Measurements from ENCODE around the gene TSPAN6. TPM values are rescaled to one million over a fixed set of nuclear protein-coding genes. Genes with fewer than 3 reads are reported as not detected.

TSPAN6 gene
- total and polyA plus RNA-seq, 4 donors = 42.6 to 97.6 (median 54.6) TPM

DNA sequence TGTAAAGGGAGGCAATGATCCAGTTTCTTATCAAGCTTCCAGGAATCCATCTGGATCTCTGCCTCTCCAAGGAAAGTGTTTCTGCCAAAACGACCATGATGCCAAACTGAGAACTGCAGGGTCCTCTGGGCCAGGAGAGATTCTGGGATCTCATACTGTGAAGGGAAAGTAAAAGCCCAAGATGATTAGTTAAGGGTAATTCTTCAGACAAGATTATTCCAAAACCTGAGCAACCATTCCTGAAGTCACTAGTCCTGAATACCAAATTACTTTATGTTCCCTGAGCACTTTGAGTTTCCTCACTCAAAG is 49.3 kb upstream of the TSPAN6 start:
- no peak overlapping the region for H3K9ac ChIP-seq (ENCODE audit: low read depth in 1 of 2, low read length in 2 of 2)
- H3K4me1 ChIP-seq (ENCODE audit: control insufficient read depth in 4 of 4, insufficient read depth in 4 of 4, low read length in 3 of 4) = no peaks in the 10 kb centered on the region
- WGBS = 16% methylated on average over 1 of the region's 1 CpG
- peaks cover 0 to 16% (median 5%) of the 10 kb centered on the region in 4 donors for H3K36me3 ChIP-seq (ENCODE audit: control insufficient read depth in 4 of 4, insufficient read depth in 3 of 4, low read depth in 1 of 4, low read length in 3 of 4)
- H3K27me3 ChIP-seq (ENCODE audit: control insufficient read depth in 4 of 4, insufficient read depth in 4 of 4, low read length in 3 of 4) = no peaks in the 10 kb centered on the region
- TF ChIP-seq JUND (IDR thresholded peaks at IDR 0.05) (no peak), RAD21 (IDR thresholded peaks at IDR 0.05) (no peak), FOXA2 (IDR thresholded peaks at IDR 0.05) (no peak), GABPA (IDR thresholded peaks at IDR 0.05 in 1 of 2, conservative IDR thresholded peaks at IDR 0.05 in 1 of 2) (no peak)
- TF ChIP-seq, protein P1, sequence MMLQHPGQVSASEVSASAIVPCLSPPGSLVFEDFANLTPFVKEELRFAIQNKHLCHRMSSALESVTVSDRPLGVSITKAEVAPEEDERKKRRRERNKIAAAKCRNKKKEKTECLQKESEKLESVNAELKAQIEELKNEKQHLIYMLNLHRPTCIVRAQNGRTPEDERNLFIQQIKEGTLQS (IDR thresholded peaks at IDR 0.05) = no peak
- TF ChIP-seq, protein P2, sequence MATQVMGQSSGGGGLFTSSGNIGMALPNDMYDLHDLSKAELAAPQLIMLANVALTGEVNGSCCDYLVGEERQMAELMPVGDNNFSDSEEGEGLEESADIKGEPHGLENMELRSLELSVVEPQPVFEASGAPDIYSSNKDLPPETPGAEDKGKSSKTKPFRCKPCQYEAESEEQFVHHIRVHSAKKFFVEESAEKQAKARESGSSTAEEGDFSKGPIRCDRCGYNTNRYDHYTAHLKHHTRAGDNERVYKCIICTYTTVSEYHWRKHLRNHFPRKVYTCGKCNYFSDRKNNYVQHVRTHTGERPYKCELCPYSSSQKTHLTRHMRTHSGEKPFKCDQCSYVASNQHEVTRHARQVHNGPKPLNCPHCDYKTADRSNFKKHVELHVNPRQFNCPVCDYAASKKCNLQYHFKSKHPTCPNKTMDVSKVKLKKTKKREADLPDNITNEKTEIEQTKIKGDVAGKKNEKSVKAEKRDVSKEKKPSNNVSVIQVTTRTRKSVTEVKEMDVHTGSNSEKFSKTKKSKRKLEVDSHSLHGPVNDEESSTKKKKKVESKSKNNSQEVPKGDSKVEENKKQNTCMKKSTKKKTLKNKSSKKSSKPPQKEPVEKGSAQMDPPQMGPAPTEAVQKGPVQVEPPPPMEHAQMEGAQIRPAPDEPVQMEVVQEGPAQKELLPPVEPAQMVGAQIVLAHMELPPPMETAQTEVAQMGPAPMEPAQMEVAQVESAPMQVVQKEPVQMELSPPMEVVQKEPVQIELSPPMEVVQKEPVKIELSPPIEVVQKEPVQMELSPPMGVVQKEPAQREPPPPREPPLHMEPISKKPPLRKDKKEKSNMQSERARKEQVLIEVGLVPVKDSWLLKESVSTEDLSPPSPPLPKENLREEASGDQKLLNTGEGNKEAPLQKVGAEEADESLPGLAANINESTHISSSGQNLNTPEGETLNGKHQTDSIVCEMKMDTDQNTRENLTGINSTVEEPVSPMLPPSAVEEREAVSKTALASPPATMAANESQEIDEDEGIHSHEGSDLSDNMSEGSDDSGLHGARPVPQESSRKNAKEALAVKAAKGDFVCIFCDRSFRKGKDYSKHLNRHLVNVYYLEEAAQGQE (IDR thresholded peaks at IDR 0.05) = no peak
- no peaks in the 10 kb centered on the region for H3K9me3 ChIP-seq (ENCODE audit: control insufficient read depth in 4 of 4, low read length in 3 of 4)
- no peak overlapping the region for H3K4me3 ChIP-seq (ENCODE audit: low read depth in 1 of 3, low read length in 3 of 3)
- no peak overlapping the region for H3K27ac ChIP-seq (ENCODE audit: low read depth in 1 of 2, low read length in 2 of 2)
- no peak for DNase-seq (ENCODE audit: low spot score)

DNA sequence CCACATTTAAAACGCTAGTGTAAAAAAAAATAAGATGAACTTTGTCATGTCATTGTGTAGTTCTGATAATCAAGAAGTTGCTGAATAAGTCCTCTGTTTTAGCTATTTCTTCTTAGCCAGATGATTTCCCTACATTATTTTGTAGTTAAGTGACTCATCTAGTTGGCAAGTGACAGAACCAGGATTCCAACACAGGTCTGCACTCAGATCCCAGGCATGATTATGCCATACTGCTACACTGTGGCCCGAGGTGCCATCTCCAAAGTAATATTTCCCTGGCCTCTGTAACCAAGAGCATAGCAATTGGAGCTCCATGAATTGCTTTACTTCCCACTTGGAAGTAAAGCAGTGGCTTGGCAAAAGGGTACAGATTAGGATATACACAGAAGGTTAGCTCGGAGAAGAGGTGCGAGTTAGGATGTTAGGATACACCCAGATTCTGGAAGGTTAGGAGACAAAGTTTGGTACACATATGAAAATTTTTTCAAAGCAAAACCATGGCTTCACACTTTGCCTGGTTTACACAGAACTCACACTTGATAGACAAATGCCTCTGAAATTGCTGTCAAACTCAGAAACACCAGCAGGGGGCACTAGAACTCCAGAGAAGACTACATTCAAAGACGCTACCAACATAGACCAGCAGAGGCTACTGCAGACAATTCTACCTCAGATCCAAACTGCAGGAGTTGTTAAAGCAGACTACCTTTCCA is 48.8 kb upstream of the TSPAN6 start:
- H3K36me3 ChIP-seq (ENCODE audit: control insufficient read depth in 4 of 4, insufficient read depth in 3 of 4, low read depth in 1 of 4, low read length in 3 of 4) = peaks cover 0 to 16% (median 3%) of the 10 kb centered on the region in 4 donors
- TF ChIP-seq, protein P3, sequence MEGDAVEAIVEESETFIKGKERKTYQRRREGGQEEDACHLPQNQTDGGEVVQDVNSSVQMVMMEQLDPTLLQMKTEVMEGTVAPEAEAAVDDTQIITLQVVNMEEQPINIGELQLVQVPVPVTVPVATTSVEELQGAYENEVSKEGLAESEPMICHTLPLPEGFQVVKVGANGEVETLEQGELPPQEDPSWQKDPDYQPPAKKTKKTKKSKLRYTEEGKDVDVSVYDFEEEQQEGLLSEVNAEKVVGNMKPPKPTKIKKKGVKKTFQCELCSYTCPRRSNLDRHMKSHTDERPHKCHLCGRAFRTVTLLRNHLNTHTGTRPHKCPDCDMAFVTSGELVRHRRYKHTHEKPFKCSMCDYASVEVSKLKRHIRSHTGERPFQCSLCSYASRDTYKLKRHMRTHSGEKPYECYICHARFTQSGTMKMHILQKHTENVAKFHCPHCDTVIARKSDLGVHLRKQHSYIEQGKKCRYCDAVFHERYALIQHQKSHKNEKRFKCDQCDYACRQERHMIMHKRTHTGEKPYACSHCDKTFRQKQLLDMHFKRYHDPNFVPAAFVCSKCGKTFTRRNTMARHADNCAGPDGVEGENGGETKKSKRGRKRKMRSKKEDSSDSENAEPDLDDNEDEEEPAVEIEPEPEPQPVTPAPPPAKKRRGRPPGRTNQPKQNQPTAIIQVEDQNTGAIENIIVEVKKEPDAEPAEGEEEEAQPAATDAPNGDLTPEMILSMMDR (IDR thresholded peaks at IDR 0.05; ENCODE audit: low read depth, low read length, missing input control) = peak; percentile 98
- TF ChIP-seq, protein P1 (IDR thresholded peaks at IDR 0.05) = no peak
- peak; percentile 96 to 98 for TF ChIP-seq RAD21 (IDR thresholded peaks at IDR 0.05)
- TF ChIP-seq TAF1 (conservative IDR thresholded peaks at IDR 0.05) = no peak
- no peak for TF ChIP-seq NR2F2 (IDR thresholded peaks at IDR 0.05)
- H3K9me3 ChIP-seq (ENCODE audit: control insufficient read depth in 4 of 4, low read length in 3 of 4) = no peaks in the 10 kb centered on the region
- no peak overlapping the region for H3K4me3 ChIP-seq (ENCODE audit: low read depth in 1 of 3, low read length in 3 of 3)
- H3K9ac ChIP-seq (ENCODE audit: low read depth in 1 of 2, low read length in 2 of 2) = no peak overlapping the region
- H3K4me1 ChIP-seq (ENCODE audit: control insufficient read depth in 4 of 4, insufficient read depth in 4 of 4, low read length in 3 of 4) = no peaks in the 10 kb centered on the region
- peak; percentile 70 for DNase-seq (ENCODE audit: low spot score)
- 39% methylated on average over 5 of the region's 5 CpGs for WGBS
- H3K27ac ChIP-seq (ENCODE audit: low read depth in 1 of 2, low read length in 2 of 2) = peak overlapping the region in 1 of 2 donors; percentile 3
- H3K27me3 ChIP-seq (ENCODE audit: control insufficient read depth in 4 of 4, insufficient read depth in 4 of 4, low read length in 3 of 4) = no peaks in the 10 kb centered on the region

DNA sequence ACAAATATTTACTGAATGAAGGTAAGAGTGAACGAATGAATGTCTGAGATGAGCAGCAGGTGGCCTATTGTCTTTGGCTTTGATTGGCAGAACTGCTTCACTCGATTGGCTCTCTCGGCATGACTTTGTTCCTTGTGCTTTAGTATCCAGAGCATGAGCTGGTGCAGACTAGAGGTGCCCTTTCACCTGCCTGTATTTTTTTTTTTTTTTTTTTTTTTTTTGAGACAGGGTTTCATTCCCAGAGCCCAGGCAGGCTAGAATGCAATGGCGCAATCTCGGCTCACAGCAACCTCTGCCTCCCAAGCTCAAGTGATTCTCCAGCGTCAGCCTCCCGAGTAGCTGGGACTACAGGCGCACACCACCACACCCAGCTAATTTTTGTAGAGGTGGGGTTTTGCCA is 46.3 kb upstream of the TSPAN6 start:
- H3K9me3 ChIP-seq (ENCODE audit: control insufficient read depth in 4 of 4, low read length in 3 of 4) = no peaks in the 10 kb centered on the region
- no peaks in the 10 kb centered on the region for H3K4me1 ChIP-seq (ENCODE audit: control insufficient read depth in 4 of 4, insufficient read depth in 4 of 4, low read length in 3 of 4)
- H3K36me3 ChIP-seq (ENCODE audit: control insufficient read depth in 4 of 4, insufficient read depth in 3 of 4, low read depth in 1 of 4, low read length in 3 of 4) = peaks cover 0 to 12% (median 4%) of the 10 kb centered on the region in 4 donors
- no peak overlapping the region for H3K27ac ChIP-seq (ENCODE audit: low read depth in 1 of 2, low read length in 2 of 2)
- no peak overlapping the region for H3K4me3 ChIP-seq (ENCODE audit: low read depth in 1 of 3, low read length in 3 of 3)
- H3K9ac ChIP-seq (ENCODE audit: low read depth in 1 of 2, low read length in 2 of 2) = no peak overlapping the region
- DNase-seq (ENCODE audit: low spot score) = no peak
- 64% methylated on average over 8 of the region's 8 CpGs for WGBS
- H3K27me3 ChIP-seq (ENCODE audit: control insufficient read depth in 4 of 4, insufficient read depth in 4 of 4, low read length in 3 of 4) = no peaks in the 10 kb centered on the region
- TF ChIP-seq, protein P2 (IDR thresholded peaks at IDR 0.05) = no peak
- TF ChIP-seq, protein P4, sequence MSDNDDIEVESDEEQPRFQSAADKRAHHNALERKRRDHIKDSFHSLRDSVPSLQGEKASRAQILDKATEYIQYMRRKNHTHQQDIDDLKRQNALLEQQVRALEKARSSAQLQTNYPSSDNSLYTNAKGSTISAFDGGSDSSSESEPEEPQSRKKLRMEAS (IDR thresholded peaks at IDR 0.05) = no peak
- TF ChIP-seq HNF4G (IDR thresholded peaks at IDR 0.05) (no peak), JUND (IDR thresholded peaks at IDR 0.05) (no peak), RAD21 (IDR thresholded peaks at IDR 0.05) (peak in 1 of 2 donors; percentile 27), TAF1 (conservative IDR thresholded peaks at IDR 0.05) (no peak), FOXA2 (IDR thresholded peaks at IDR 0.05) (no peak), SP1 (IDR thresholded peaks at IDR 0.05) (peak; percentile 18), FOXA1 (IDR thresholded peaks at IDR 0.05) (no peak)
- TF ChIP-seq, protein P5, sequence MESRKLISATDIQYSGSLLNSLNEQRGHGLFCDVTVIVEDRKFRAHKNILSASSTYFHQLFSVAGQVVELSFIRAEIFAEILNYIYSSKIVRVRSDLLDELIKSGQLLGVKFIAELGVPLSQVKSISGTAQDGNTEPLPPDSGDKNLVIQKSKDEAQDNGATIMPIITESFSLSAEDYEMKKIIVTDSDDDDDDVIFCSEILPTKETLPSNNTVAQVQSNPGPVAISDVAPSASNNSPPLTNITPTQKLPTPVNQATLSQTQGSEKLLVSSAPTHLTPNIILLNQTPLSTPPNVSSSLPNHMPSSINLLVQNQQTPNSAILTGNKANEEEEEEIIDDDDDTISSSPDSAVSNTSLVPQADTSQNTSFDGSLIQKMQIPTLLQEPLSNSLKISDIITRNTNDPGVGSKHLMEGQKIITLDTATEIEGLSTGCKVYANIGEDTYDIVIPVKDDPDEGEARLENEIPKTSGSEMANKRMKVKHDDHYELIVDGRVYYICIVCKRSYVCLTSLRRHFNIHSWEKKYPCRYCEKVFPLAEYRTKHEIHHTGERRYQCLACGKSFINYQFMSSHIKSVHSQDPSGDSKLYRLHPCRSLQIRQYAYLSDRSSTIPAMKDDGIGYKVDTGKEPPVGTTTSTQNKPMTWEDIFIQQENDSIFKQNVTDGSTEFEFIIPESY (IDR thresholded peaks at IDR 0.05) = no peak

Data from liver (tissue), 9 donors.